GM12878 (cell line): ENCODE data around the gene C5. TPM values are rescaled to one million over a fixed set of nuclear protein-coding genes. Genes with fewer than 3 reads are reported as not detected.

Experiments used
- CEBPZ ChIP-seq: fragments of 150-350 bp; IDR thresholded peaks from 2 replicates; pipeline ENCODE4 v1.6.1; 2016; ENCODE audit warnings: low read depth, low read length
- CHD4 ChIP-seq: fragments of 200-600 bp; sonication (generic); IDR thresholded peaks from 2 replicates; pipeline ENCODE4 v1.6.1; 2016; ENCODE audit warnings: mild to moderate bottlenecking
- ELK1 ChIP-seq: IDR thresholded peaks from 2 replicates; pipeline ENCODE4 v1.6.1; 2012; ENCODE audit warnings: low read depth, low read length, improper control_type of control experiment
- EP300 ChIP-seq, 2 experiments: fragments of 150-350 bp in 1 of 2; IDR thresholded peaks; 2 replicates each; pipeline ENCODE4 v1.6.1; 2011 to 2012; ENCODE audit warnings: low read depth in 2 of 2, low read length in 2 of 2, borderline replicate concordance in 1 of 2, improper control_type of control experiment in 1 of 2, inconsistent platforms in 1 of 2; ENCODE audit not compliant: control insufficient read depth in 1 of 2
- IRF3 ChIP-seq: fragments of 450-650 bp; IDR thresholded peaks from 2 replicates; pipeline ENCODE4 v1.6.1; 2014; ENCODE audit warnings: mild to moderate bottlenecking
- IRF4 ChIP-seq: IDR thresholded peaks from 2 replicates; pipeline ENCODE4 v1.6.1; 2011; ENCODE audit warnings: low read depth, low read length
- NFXL1 ChIP-seq: fragments of 450-650 bp; IDR thresholded peaks from 2 replicates; pipeline ENCODE4 v1.6.1; 2017; ENCODE audit warnings: antibody characterized with exemption, mild to moderate bottlenecking, borderline replicate concordance
- NR2C1 ChIP-seq: fragments of 450-650 bp; IDR thresholded peaks from 2 replicates; pipeline ENCODE4 v1.6.1; 2017; ENCODE audit warnings: antibody characterized with exemption, mild to moderate bottlenecking, moderate library complexity
- POLR2A ChIP-seq: IDR thresholded peaks from 2 replicates; pipeline ENCODE4 v1.6.1; 2011; ENCODE audit warnings: low read depth, mild to moderate bottlenecking, low read length
- POU2F2 ChIP-seq: IDR thresholded peaks from 3 replicates; pipeline ENCODE4 v1.6.1; 2011; ENCODE audit warnings: low read depth, mild to moderate bottlenecking, low read length, borderline replicate concordance
- PRDM15 ChIP-seq: fragments of 450-650 bp; formaldehyde crosslinking; IDR thresholded peaks from 2 replicates; pipeline ENCODE4 v1.4.0; 2020; ENCODE audit warnings: mild to moderate bottlenecking, moderate library complexity
- RAD51 ChIP-seq: fragments of 450-650 bp; IDR thresholded peaks from 2 replicates; pipeline ENCODE4 v1.6.1; 2016; ENCODE audit warnings: moderate library complexity, mild to moderate bottlenecking, inconsistent platforms
- RELA ChIP-seq: fragments of 450-650 bp; IDR thresholded peaks from 2 replicates; pipeline ENCODE4 v1.8.0; 2014; ENCODE audit warnings: borderline replicate concordance; ENCODE audit not compliant: partially characterized antibody
- RFX5 ChIP-seq: IDR thresholded peaks from 2 replicates; pipeline ENCODE4 v1.6.1; 2011; ENCODE audit warnings: low read depth, low read length, improper control_type of control experiment
- SREBF1 ChIP-seq: IDR thresholded peaks from 2 replicates; pipeline ENCODE4 v1.6.1; 2012; ENCODE audit warnings: mild to moderate bottlenecking, low read length
- WRNIP1 ChIP-seq: IDR thresholded peaks from 2 replicates; pipeline ENCODE4 v1.6.1; 2011; ENCODE audit warnings: low read depth, low read length, improper control_type of control experiment, borderline replicate concordance
- ZBTB11 ChIP-seq: fragments of 450-650 bp; formaldehyde crosslinking; IDR thresholded peaks from 2 replicates; pipeline ENCODE4 v1.5.0; 2022; ENCODE audit warnings: mild to moderate bottlenecking, missing genetic modification characterization
- polyA plus RNA-seq, 11 experiments: library from polyadenylated mRNA; depleted of rRNA in 4 of 11; unstranded in 6 of 11; stranded (reverse) in 5 of 11; fragments of >200 nt; fragmentation: Nextera tagmentation in 4 of 11; fragmentation: Illumina TruSeq in 1 of 11; extraction: Ambion mirVana in 4 of 11; extraction: Trizol in 1 of 11; gene quantifications; 1 replicate in 1 of 11; 2 replicates in 10 of 11; pipeline versions ENCODE4 v1.2.1 to v1.2.3, GENCODE V29; 2011 to 2016; ENCODE audit warnings: inconsistent platforms in 2 of 11, missing spikeins in 2 of 11, low read depth in 1 of 11
- total RNA-seq, 4 experiments: library from RNA; depleted of rRNA in 3 of 4; stranded (reverse); fragments of >200 nt in 3 of 4; fragmentation: Illumina TruSeq in 1 of 4; extraction: Trizol in 1 of 4; gene quantifications; 2 replicates each; pipeline versions ENCODE4 v1.2.1 to v1.2.3, GENCODE V29; 2013 to 2021

C5 gene
- total and polyA plus RNA-seq, 10 of the 15 experiments (the other 5 are each of a cell fraction or from before 2014, with no cell fraction given), result 0.39 to 2.2 (median 1.2) TPM

GRCh38 chr9:120933310-120934055 lies 116.6 kb downstream of the C5 start (continued):
- TF ChIP-seq ZBTB11 (no peak), WRNIP1 (no peak), CEBPZ (no peak), NR2C1 (no peak), CHD4 (no peak), ELK1 (no peak), PRDM15 (CRISPR knock-in tag) (no peak), NFXL1 (no peak), RAD51 (no peak), EP300 (IDR thresholded peaks at IDR 0.05; ENCODE audit: borderline replicate concordance in 1 of 2, control insufficient read depth in 1 of 2, low read depth in 2 of 2, low read length in 2 of 2) (peak; percentile 52 to 59; a peak in 2 of 4 replicates), RFX5 (no peak), SREBF1 (no peak), POU2F2 (no peak), IRF3 (no peak), RELA (no peak), IRF4 (no peak), POLR2A (no peak)
